ENCODE results near the gene TRMT1.

- TF ChIP-seq EZH2 (IDR thresholded peaks at IDR 0.05; ENCODE audit: borderline replicate concordance, insufficient read depth, low read depth, low read length, poor library complexity, severe bottlenecking) (no peak), CTCF (IDR thresholded peaks at IDR 0.05) (no peak)
These were observed 43.3 kb downstream of the TRMT1 start for GRCh38 chr19:13073263-13073662.

Measured in B cell (primary cell).